ENCODE measurements around the gene CCDC87.
"Not testable (repeated sequence)": the region's sequence is repeated elsewhere in the genome, so short reads cannot be mapped to it uniquely, and the experiment has no call there.

CCDC87 gene

DNA sequence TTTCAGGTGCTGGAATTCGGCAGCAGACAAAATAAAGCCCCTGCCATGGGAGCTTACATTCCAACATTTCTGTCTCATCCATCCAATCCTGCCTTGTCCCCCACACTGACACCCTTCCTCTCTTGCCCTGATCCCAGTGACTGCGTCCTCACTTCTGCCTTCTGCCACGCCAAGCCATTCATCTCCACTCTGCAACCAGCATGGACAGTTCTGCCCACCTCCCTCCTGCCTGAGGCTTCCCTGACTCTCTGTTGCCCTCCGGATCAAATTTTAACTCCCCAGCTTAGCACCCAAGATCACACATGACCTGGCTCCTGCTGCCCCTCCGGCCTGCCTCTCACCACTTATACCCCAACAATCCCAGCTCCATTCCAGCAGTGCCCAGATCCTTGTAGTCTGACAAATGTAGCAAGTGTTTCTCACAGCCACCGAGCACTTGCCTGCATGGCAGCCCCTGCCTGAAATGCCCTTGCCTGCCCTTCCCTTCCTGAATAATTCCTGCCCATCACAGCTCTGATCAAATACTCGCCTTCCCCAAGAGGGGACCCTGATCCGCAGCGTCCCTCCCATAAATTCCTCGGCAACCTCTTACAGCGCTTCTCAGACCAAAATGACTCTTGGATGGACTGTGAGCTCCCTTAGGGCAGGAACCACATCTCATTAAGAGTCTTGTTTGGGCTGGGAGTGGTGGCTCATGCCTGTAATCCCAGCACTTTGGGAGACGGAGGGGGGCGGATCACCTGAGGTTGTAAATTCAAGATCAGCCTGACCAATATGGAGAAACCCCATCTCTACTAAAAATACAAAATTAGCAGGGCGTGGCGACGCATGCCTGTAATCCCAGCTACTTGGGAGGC is 43.9 kb downstream of the CCDC87 start:
- DNase-seq, result no peak

DNA sequence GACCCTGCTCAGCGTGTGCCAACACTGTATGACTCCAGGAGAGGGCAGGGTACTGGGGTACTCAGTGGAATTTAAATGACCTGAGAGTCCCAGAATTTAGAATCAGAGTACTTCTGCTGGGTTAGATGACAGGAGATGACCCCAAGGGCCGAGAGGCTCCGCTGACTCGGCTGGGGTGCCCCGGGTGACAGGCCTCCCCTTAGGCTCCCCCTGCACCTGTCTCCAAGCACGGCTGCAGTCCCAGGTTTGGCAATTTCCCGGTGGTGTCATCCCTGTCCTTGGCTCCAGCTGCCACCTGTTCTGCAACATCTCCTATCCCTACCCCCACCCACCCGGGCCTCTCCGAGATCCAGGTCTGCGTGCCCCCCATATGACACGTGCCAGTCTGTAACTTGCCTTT is 44.8 kb downstream of the CCDC87 start:
- DNase-seq, result no peak

DNA sequence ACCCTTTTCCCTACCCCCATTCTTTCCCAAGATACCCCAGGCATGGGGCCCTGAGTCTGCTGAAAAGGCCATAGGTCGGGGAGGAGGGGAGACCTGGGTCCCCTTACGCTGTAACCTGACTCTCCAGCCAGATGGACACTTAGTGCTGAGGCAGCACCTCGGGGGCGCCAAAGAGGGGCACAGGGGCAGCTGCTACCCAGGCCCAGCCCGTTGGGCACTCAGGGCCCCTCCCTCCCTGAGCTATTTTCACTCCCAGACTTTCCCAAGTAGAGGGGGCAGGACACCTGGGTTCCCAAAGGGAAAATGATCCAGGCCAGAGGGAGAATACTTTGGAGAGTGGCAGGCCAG is 45.2 kb downstream of the CCDC87 start:
- no peak for DNase-seq

DNA sequence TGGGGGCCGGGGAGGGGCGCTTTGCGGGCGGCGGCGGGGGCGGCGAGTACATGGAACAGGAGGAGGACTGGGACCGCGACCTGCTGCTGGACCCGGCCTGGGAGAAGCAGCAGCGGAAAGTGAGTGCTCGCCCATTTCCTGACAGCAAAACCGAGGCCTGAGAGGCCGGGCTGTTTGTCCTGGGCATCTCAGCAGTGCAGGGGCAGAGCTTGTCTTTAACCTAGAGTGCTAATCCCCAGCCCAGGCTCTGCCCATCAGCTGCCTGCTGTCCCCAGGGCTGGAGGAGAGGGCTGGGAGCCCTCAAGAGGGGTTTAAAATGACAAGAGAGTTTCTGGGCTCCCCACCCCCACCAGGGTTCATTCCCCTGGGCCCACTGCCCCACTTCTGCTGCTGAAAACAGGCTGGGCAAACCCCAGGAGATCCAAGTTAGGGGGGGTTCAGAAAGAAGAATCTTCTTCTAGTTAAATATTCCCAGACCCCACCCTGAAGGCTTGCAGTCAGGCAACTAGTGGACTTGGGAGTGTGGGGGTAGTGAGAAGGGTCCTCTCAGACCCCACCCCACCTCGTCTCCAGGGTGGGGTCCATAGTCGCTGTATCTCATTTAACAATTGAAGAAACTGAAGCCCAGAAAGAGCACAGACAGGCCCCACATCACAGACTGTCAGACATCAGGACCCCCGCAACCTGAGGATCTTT is 45.7 kb downstream of the CCDC87 start:
- no peak for DNase-seq

DNA sequence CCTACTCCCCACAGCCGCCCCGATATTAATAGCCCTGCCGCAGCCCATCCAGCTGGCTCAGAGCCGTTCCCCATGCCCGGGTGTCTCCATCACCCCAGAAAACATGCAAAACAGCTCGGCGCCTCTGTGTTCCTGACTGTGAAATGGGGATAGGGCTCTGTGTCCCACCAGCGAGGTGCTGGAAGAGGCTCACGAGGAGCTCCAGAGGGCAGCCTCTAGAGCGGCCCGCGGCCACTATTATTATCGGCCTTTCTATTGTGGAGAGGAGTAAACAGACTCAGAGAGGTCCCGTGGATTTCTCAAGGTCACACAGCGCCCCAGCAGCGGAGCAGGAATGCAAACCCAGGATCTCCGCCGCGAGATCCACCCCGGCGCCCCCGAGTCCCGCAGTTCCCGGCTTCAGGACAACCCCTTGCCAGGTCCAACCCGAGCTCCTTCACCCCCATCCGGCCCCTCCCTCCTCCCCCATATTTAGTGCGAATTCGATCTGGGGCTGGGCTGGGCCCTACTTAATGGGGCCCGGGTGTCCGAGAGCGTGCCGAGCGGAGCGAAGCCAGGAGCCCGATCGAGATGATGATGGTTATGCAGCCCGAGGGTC is 46.4 kb downstream of the CCDC87 start, which contains the start of gene ACTN3:
Gene ACTN3, plus strand, starts transcription at position 536 of the 598 bp plus-strand sequence. Its CDS starts 35 bp downstream, at position 571.
- peak; percentile 3 for DNase-seq

DNA sequence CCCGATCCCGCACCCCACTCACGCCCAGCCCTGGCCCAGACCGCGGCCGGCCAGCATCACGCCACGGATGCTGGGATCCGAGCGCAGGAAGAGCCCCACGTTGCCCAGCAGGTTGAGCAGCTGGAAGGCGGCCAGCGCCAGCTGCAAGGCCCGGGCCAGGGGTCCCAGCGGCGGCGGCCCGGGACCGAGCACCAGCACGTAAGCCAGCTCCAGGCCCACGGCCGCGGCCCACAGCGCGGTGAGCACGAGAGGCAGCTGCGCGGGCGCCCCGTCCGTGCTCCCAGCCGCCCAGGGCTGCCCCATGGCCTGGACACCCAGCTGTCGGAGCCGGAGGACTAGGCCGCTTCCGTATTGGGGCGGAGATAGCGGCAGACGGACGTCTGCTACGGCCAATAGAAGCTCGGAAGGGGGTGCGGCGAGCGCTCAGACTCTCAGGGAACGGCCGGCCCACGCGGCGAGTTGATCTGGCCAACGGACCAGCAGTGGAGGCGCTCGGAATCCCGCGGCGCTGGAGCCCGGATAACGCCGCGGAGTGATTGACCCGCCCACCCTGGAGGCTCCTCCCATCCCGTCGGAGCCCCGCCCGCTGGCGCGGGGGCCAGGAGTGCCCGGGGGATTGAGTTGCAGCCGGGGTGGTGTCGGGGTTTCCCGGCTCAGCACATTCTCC is 47.0 kb downstream of the CCDC87 start, which contains the start of gene ZDHHC24:
Gene ZDHHC24, minus strand, starts transcription at position 348 of the 667 bp plus-strand sequence. Its CDS starts 45 bp downstream, at position 303.
- peak; percentile 89 for DNase-seq

DNA sequence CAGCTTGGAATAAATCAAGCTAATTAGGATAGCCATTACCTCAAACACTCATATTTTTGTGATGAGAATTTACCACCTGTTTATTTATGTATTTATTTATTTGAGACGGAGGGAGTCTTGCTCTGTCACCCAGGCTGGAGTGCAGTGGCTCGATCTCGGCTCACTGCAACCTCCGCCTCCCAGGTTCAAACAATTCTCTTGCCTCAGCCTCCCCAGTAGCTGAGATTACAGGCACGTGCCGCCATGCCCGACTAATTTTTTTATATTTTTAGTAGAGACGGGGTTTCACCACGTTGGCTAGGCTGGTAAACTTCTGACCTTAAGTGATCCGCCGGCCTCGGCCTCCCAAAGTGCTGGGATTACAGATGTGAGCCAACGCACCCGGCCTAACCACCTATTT is 47.9 kb downstream of the CCDC87 start:
- not testable (repeated sequence) for DNase-seq

DNA sequence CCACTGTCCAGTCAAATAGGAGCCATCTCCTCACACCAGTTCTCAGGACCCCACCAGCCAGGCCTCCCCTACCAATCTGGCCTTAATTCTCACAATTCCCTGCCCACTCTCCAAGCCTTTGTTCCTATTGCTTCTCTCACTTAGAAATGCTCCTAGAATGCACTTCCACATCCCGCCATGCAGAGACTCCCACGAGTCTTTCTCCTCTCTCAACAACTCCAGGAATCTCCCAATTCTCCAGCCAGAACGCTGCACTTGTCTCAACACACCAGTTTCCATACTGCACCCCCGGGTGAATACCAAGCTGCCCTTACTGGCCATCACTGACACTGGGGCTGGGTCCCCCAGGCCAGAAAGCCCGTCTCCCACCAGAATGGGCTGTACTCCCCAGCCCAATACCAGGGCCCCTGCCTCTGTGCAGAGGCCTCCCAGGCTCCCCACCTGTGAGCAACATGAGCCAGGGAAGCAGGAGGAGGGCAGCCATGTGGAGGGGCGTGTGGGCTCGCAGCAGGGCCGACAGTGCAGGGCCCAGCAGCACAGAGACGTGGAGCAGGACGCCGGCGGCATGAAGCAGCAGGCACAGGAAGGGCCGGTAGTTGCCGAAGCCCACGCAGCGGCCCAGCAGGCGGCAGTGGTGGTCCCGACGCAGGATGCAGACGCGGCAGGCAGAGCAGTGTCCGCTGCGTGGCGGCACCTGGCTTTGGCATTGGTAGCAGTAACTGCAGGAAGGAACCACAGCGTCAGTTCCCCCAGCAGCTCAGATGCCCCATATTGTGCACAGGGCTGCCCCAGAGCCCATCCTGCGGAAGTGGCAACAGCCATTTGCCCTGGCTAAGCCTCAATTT is 49.4 kb downstream of the CCDC87 start:
- DNase-seq, result peak; percentile 62

DNA sequence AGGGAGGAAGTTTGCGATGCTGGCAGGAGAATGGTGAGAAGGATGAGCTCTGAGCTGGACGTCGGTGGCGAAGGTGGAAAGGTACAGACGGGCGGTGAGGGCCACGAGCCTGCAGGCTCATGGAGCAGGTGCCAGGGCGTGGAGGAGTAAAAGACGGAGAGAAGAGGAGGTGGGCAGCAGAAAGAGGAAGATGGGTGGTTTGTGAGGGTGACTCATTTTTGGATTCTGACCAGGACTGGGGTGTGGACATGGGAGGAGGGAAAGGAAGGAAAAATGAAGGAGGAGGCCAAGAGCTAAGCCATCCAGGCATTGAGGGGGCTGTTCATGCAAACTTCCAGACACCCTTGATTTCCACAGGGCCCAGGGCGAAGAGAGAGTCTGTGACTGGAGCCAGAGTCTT is 50.5 kb downstream of the CCDC87 start:
- DNase-seq, result no peak

DNA sequence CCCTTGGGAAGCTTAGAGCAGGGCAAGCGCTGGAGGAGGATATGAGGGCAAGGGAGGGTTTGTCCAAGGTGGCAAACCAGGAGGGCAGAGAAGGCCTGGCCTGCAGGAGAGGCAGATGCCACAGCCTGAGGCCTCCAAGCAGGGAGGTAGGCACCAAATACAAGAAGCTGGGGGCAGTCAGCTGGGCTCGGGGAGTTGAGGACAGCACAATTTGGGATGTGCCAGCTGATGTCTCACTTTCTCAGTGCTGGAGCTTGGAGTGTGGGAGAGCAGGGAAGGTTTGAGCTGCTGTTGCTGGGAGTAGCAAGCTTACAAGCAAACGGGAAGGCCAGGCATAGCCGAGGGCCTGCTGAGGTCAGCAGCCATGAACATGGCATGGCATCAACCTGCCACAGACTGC is 51.0 kb downstream of the CCDC87 start:
- no peak for DNase-seq

DNA sequence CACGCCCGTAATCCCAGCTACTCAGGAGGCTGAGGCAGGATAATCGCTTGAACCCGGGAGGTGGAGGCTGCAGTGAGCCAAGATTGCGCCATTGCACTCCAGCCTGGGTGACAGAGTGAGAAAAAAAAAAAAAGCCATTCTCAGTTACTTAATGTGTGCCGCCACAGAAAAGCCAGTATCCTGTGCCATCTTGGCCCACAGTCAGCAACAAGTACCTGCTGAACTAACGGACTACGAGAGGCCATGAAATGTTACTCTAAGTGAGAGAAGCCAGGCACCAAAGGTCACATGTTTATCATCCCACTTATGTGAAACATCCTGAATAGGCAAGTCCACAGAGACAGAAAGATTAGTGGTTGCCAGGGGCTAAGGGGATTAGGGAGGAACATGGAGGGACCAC is 52.3 kb downstream of the CCDC87 start:
- DNase-seq, result not testable (repeated sequence)

Measured in CD4-positive, alpha-beta T cell treated with Interleukin-4 for 4 hours (primary cell).